IMR-90 (cell line): ENCODE results near the gene RFPL1. TPM values are rescaled to one million over a fixed set of nuclear protein-coding genes. Genes with fewer than 3 reads are reported as not detected.

ENCODE experiments used
- ATAC-seq: fragments of 200-7000 bp; cut with Tn5 transposase; 2 replicates; pipeline ENCODE4 v1.9.1; 2020; ENCODE audit warnings: low read depth, mild to moderate bottlenecking, moderate library complexity
- BruUV-seq: library from RNA; stranded (reverse); fragments of 400-500 nt; replicated peaks from 2 replicates; lab custom pipeline; 2021; lab: Mats Ljungman, UMichigan
- CTCF ChIA-PET: fragments of 300-600 bp; formaldehyde crosslinking; extraction: SDS; loops from one replicate; lab custom pipeline; 2021; ENCODE audit warnings: antibody characterized with exemption; lab: Yijun Ruan, JAX
- POLR2A ChIA-PET: fragments of 300-600 bp; sonication (Branson Sonifier 250); formaldehyde crosslinking; loops from one replicate; lab custom pipeline; 2022; ENCODE audit warnings: antibody characterized with exemption; ENCODE audit not compliant: unreplicated experiment; lab: Charles Lee
- DNase-seq: peaks from one replicate; pipeline ENCODE4 v3.0.0; 2013
- H2AFZ ChIP-seq: replicated peaks from 2 replicates; pipeline ENCODE3; 2013; ENCODE audit warnings: low read length, mild to moderate bottlenecking; ENCODE audit not compliant: poor library complexity
- H2AK5ac ChIP-seq: 2 replicates; pipeline ENCODE4 v1.6.1; 2013; ENCODE audit warnings: low read depth, low read length, inconsistent platforms
- H2AK9ac ChIP-seq: replicated peaks from 2 replicates; pipeline ENCODE3; 2013; ENCODE audit warnings: mild to moderate bottlenecking, low read depth, low read length, moderate library complexity; ENCODE audit not compliant: poor library complexity
- H2BK120ac ChIP-seq: 2 replicates; pipeline ENCODE4 v1.6.1; 2013; ENCODE audit warnings: low read depth, low read length, inconsistent platforms
- H2BK15ac ChIP-seq: 3 replicates; pipeline ENCODE4 v1.6.1; 2013; ENCODE audit warnings: low read depth, low read length, inconsistent platforms
- H2BK20ac ChIP-seq: 2 replicates; pipeline ENCODE4 v1.6.1; 2013; ENCODE audit warnings: low read depth, mild to moderate bottlenecking, inconsistent platforms, low read length, moderate library complexity
- H2BK5ac ChIP-seq: 2 replicates; pipeline ENCODE4 v1.6.1; 2013; ENCODE audit warnings: mild to moderate bottlenecking, low read depth, low read length, inconsistent platforms; ENCODE audit not compliant: poor library complexity, severe bottlenecking
- H3K14ac ChIP-seq: replicated peaks from 2 replicates; pipeline ENCODE4 v1.6.1; 2013; ENCODE audit warnings: low read depth, low read length, inconsistent platforms
- H3K18ac ChIP-seq: 2 replicates; pipeline ENCODE4 v1.6.1; 2013; ENCODE audit warnings: low read depth, low read length, control low read depth
- H3K23ac ChIP-seq: 2 replicates; pipeline ENCODE4 v1.6.1; 2013; ENCODE audit warnings: low read depth, low read length, inconsistent platforms
- H3K27ac ChIP-seq: 2 replicates; pipeline ENCODE4 v1.5.1; 2013; ENCODE audit warnings: mild to moderate bottlenecking, control low read depth, low read length; ENCODE audit not compliant: insufficient read depth
- H3K27me3 ChIP-seq: 2 replicates; pipeline ENCODE4 v1.6.1; 2013; ENCODE audit warnings: low read length; ENCODE audit not compliant: control insufficient read depth, insufficient read depth
- H3K36me3 ChIP-seq: 2 replicates; pipeline ENCODE4 v1.6.1; 2013; ENCODE audit warnings: low read length, mixed read lengths; ENCODE audit not compliant: control insufficient read depth, insufficient read depth
- H3K4ac ChIP-seq: 2 replicates; pipeline ENCODE4 v1.6.1; 2013; ENCODE audit warnings: low read depth, low read length, inconsistent platforms
- H3K4me1 ChIP-seq: 2 replicates; pipeline ENCODE4 v1.6.1; 2013; ENCODE audit warnings: low read length, mixed read lengths; ENCODE audit not compliant: control insufficient read depth, insufficient read depth
- H3K4me2 ChIP-seq: 2 replicates; pipeline ENCODE4 v1.6.1; 2013; ENCODE audit warnings: low read depth, mild to moderate bottlenecking, control low read depth, low read length, moderate library complexity
- H3K4me3 ChIP-seq: 2 replicates; pipeline ENCODE4 v1.5.1; 2013; ENCODE audit warnings: low read depth, mild to moderate bottlenecking, control low read depth, low read length, moderate library complexity; ENCODE audit not compliant: insufficient read depth
- H3K56ac ChIP-seq: 2 replicates; pipeline ENCODE4 v1.6.1; 2013; ENCODE audit warnings: low read length, inconsistent platforms; ENCODE audit not compliant: insufficient read depth; ENCODE audit errors: extremely low read depth
- H3K79me1 ChIP-seq, 2 experiments: 2 replicates each; pipeline ENCODE4 v1.6.1; 2013; ENCODE audit warnings: low read length in 2 of 2, inconsistent platforms in 1 of 2, low read depth in 1 of 2
- H3K9ac ChIP-seq: 2 replicates; pipeline ENCODE4 v1.6.1; 2013; ENCODE audit warnings: low read depth, low read length, control low read depth
- H3K9me1 ChIP-seq: 2 replicates; pipeline ENCODE4 v1.6.1; 2013; ENCODE audit warnings: low read length, inconsistent platforms; ENCODE audit not compliant: insufficient read depth
- H3K9me3 ChIP-seq: 2 replicates; pipeline ENCODE4 v1.6.1; 2013; ENCODE audit warnings: low read length; ENCODE audit not compliant: control insufficient read depth, insufficient read depth
- H4K20me1 ChIP-seq: 2 replicates; pipeline ENCODE4 v1.6.1; 2013; ENCODE audit warnings: low read length, inconsistent platforms; ENCODE audit not compliant: insufficient read depth
- H4K5ac ChIP-seq: 2 replicates; pipeline ENCODE4 v1.6.1; 2013; ENCODE audit warnings: mild to moderate bottlenecking, low read depth, low read length, control low read depth
- H4K8ac ChIP-seq, 2 experiments: 2 replicates each; pipeline ENCODE4 v1.6.1; 2013; ENCODE audit warnings: low read depth in 2 of 2, low read length in 2 of 2, control low read depth in 1 of 2, inconsistent platforms in 1 of 2
- H4K91ac ChIP-seq: 2 replicates; pipeline ENCODE4 v1.6.1; 2013; ENCODE audit warnings: low read depth, low read length, inconsistent platforms; ENCODE audit not compliant: insufficient read depth
- CHD1 ChIP-seq: IDR thresholded peaks from 2 replicates; pipeline ENCODE4 v1.6.1; 2012; ENCODE audit warnings: low read depth, low read length, improper control_type of control experiment
- MAZ ChIP-seq: IDR thresholded peaks from 2 replicates; pipeline ENCODE4 v1.6.1; 2012; ENCODE audit warnings: low read depth, mild to moderate bottlenecking, low read length, improper control_type of control experiment, moderate library complexity, borderline replicate concordance
- WGBS, 2 experiments: methylation state at CpG; one replicate each; pipeline versions ENCODE4 v1.1.5 to v1.1.7; 2013; ENCODE audit warnings: missing lambda C conversion rate in 2 of 2; ENCODE audit not compliant: insufficient read length in 1 of 2; ENCODE audit errors: extremely low coverage in 2 of 2; 5-methylcytosine and 5-hydroxymethylcytosine counted together
- dilution Hi-C: fragments of 300-500 bp; cut with HindIII; formaldehyde crosslinking; loops from one replicate; pipeline ENCODE4 v1.14.3; 2018; ENCODE audit warnings: low sequenced_read_pairs; ENCODE audit not compliant: unreplicated experiment
- in situ Hi-C: fragments of 300-500 bp; cut with MboI; formaldehyde crosslinking; loops from 3 replicates; pipeline ENCODE4 v1.14.3; 2019; ENCODE audit warnings: low sequenced_read_pairs, inconsistent platforms, mixed read lengths
- intact Hi-C: fragments of 100-400 bp; cut with micrococcal nuclease; formaldehyde crosslinking; loops from 2 replicates; pipeline ENCODE4 v1.10.0; 2022
- polyA plus RNA-seq, 3 experiments: library from polyadenylated mRNA; depleted of rRNA; stranded (reverse); fragments of >200 nt; gene quantifications; 2 replicates each; pipeline ENCODE4 v1.2.3, GENCODE V29; 2012; ENCODE audit warnings: low replicate concordance in 1 of 3
- total RNA-seq: library from RNA; depleted of rRNA; stranded (reverse); fragments of >200 nt; gene quantifications from 2 replicates; pipeline ENCODE4 v1.2.3, GENCODE V29; 2012

The RFPL1 gene
- total and polyA plus RNA-seq, 2 of the 4 experiments (the other 2 are of a cell fraction), result not detected

DNA sequence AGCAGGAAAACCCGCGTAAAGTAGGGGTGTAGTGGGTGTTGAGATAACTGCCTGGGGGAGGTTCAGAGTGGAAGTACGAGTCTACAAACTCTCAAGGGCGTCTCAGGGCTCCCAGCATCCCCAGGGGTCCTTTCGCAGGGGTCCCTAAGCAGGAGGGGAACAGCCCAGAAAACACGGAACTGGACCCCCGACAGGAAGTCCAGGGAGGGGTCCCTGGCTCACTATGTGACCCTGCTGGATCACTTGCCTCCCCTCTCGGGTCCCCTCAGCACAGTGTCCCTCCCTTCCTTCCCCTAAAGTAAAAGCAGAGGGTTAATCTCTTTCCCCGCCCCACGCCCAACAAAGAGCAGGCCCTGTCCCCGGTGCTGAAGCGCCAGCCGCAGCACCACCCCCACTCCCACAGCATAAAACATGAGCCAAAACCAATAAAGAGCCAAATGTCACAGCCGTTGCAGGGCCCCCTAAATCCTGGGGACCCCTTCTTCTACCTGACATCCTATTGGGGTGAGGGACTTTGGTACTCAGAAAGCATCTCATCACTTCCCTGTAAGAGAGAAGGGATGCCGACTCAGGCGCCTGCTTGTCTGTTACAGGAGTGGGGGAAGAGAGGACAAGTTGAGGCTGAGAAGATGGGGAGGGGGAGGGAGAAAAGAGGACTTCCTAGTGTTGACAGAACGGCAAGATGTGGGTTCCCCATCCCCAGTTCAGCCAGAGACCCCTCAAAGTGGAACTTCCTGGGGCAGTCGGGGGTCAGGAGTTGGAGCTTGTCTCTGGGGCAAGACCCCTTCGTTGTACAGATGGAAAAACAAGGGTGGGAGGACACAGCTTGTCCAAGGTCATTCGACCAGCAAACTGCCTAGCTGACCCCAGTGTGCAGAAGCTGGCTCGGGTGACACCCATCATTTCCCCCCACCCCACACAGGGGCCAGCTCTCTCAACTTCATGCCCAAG lies 40.2 kb downstream of the RFPL1 start:
- CTCF ChIA-PET, result no interaction called here

More for the DNA sequence above, 40.2 kb downstream of the RFPL1 start:
- no TSS peak for BruUV-seq
- H3K14ac ChIP-seq, result no peak overlapping the region
- WGBS, 2 experiments, result 7% methylated on average over 5 of the region's 21 CpGs; no CpG with 5 or more reads in 1 of the 2 experiments
- ATAC-seq (peak; percentile 67), DNase-seq (no peak)
- H2AK9ac ChIP-seq, result no peak overlapping the region
- H3K4me1 ChIP-seq, result no peaks in the 10 kb centered on the region
- no peak overlapping the region for H2BK5ac ChIP-seq
- no peaks in the 10 kb centered on the region for H3K79me1 ChIP-seq
- H2AK5ac ChIP-seq, result no peak overlapping the region
- no peak overlapping the region for H3K4me2 ChIP-seq
- in situ Hi-C loops (no loop called here), intact Hi-C loops (no loop called here), dilution Hi-C loops (no loop called here)
- H3K27me3 ChIP-seq, result peaks cover 70% of the 10 kb centered on the region
- no peak overlapping the region for H3K18ac ChIP-seq
- H3K23ac ChIP-seq, result no peak overlapping the region
- H2AFZ ChIP-seq, result no peak overlapping the region
- no peak overlapping the region for H2BK20ac ChIP-seq
- H2BK15ac ChIP-seq, result no peak overlapping the region
- no peak overlapping the region for H4K91ac ChIP-seq
- H3K4me3 ChIP-seq, result no peak overlapping the region
- no peak overlapping the region for H3K56ac ChIP-seq
- no peak overlapping the region for H4K8ac ChIP-seq
- POLR2A ChIA-PET, result no interaction called here
- H4K5ac ChIP-seq, result no peak overlapping the region
- no peak overlapping the region for H3K27ac ChIP-seq
- TF ChIP-seq CHD1 (no peak), MAZ (peak; percentile 16; the same call in 1 of the 2 replicates)
- H3K4ac ChIP-seq, result no peak overlapping the region
- H3K9me1 ChIP-seq, result no peaks in the 10 kb centered on the region
- no peaks in the 10 kb centered on the region for H3K36me3 ChIP-seq
- no peak overlapping the region for H2BK120ac ChIP-seq
- H4K20me1 ChIP-seq, result peaks cover 13% of the 10 kb centered on the region; the same call in 1 of the 2 replicates
- no peaks in the 10 kb centered on the region for H3K9me3 ChIP-seq
- H3K9ac ChIP-seq, result no peak overlapping the region
